ENCODE data around the gene CDK5RAP1.

The CDK5RAP1 gene

GRCh38 chr20:33377366-33377765 lies 24.0 kb downstream of the CDK5RAP1 start:
- FAIRE-seq (no peak), DNase-seq (ENCODE audit: insufficient read length, low spot score) (no peak)
- no peak for TF ChIP-seq POLR2A (IDR thresholded peaks at IDR 0.05; ENCODE audit: low read depth, low read length)

- TF ChIP-seq POLR2A (IDR thresholded peaks at IDR 0.05; ENCODE audit: low read depth, low read length), result no peak
- peak; percentile 23 for FAIRE-seq
- peak; percentile 93 for DNase-seq (ENCODE audit: insufficient read length, low spot score)
These were observed 27.3 kb downstream of the CDK5RAP1 start for GRCh38 chr20:33373735-33374605.

- DNase-seq (ENCODE audit: insufficient read length, low spot score) (no peak), FAIRE-seq (no peak)
- no peak for TF ChIP-seq POLR2A (IDR thresholded peaks at IDR 0.05; ENCODE audit: low read depth, low read length)
These were observed 28.3 kb downstream of the CDK5RAP1 start for GRCh38 chr20:33372993-33373441.

GRCh38 chr20:33370291-33370690 lies 31.0 kb downstream of the CDK5RAP1 start:
- DNase-seq (ENCODE audit: insufficient read length, low spot score) (no peak), FAIRE-seq (no peak)
- no peak for TF ChIP-seq POLR2A (IDR thresholded peaks at IDR 0.05; ENCODE audit: low read depth, low read length)

- FAIRE-seq (no peak), DNase-seq (ENCODE audit: insufficient read length, low spot score) (no peak)
- no peak for TF ChIP-seq POLR2A (IDR thresholded peaks at IDR 0.05; ENCODE audit: low read depth, low read length)
These were observed 38.4 kb downstream of the CDK5RAP1 start for GRCh38 chr20:33362898-33363297.

GRCh38 chr20:33359399-33360261 lies 41.7 kb downstream of the CDK5RAP1 start:
- no peak for FAIRE-seq
- TF ChIP-seq POLR2A (IDR thresholded peaks at IDR 0.05; ENCODE audit: low read depth, low read length), result no peak

GRCh38 chr20:33353013-33353402 lies 48.3 kb downstream of the CDK5RAP1 start:
- no peak for TF ChIP-seq POLR2A (IDR thresholded peaks at IDR 0.05; ENCODE audit: low read depth, low read length)
- FAIRE-seq (no peak), DNase-seq (ENCODE audit: insufficient read length, low spot score) (no peak)

More at GRCh38 chr20:33359399-33360261, 41.7 kb downstream of the CDK5RAP1 start:
- no peak for DNase-seq (ENCODE audit: insufficient read length, low spot score)

GRCh38 chr20:33352258-33353012 lies 48.9 kb downstream of the CDK5RAP1 start:
- no peak for FAIRE-seq
- TF ChIP-seq POLR2A (IDR thresholded peaks at IDR 0.05; ENCODE audit: low read depth, low read length), result no peak
- no peak for DNase-seq (ENCODE audit: insufficient read length, low spot score)

GRCh38 chr20:33351696-33352095 lies 49.6 kb downstream of the CDK5RAP1 start:
- no peak for FAIRE-seq

GRCh38 chr20:33349493-33349892 lies 51.8 kb downstream of the CDK5RAP1 start:
- FAIRE-seq, result no peak
- no peak for TF ChIP-seq POLR2A (IDR thresholded peaks at IDR 0.05; ENCODE audit: low read depth, low read length)
- DNase-seq (ENCODE audit: insufficient read length, low spot score), result no peak

More at GRCh38 chr20:33351696-33352095, 49.6 kb downstream of the CDK5RAP1 start:
- no peak for DNase-seq (ENCODE audit: insufficient read length, low spot score)
- no peak for TF ChIP-seq POLR2A (IDR thresholded peaks at IDR 0.05; ENCODE audit: low read depth, low read length)

- FAIRE-seq (no peak), DNase-seq (ENCODE audit: insufficient read length, low spot score) (no peak)
These were observed 53.0 kb downstream of the CDK5RAP1 start for GRCh38 chr20:33348136-33348937.

GRCh38 chr20:33345342-33345741 lies 56.0 kb downstream of the CDK5RAP1 start:
- FAIRE-seq (no peak), DNase-seq (ENCODE audit: insufficient read length, low spot score) (no peak)
- TF ChIP-seq POLR2A (IDR thresholded peaks at IDR 0.05; ENCODE audit: low read depth, low read length), result no peak

More at GRCh38 chr20:33348136-33348937, 53.0 kb downstream of the CDK5RAP1 start:
- no peak for TF ChIP-seq POLR2A (IDR thresholded peaks at IDR 0.05; ENCODE audit: low read depth, low read length)

GRCh38 chr20:33343521-33343920 lies 57.8 kb downstream of the CDK5RAP1 start:
- FAIRE-seq (no peak), DNase-seq (ENCODE audit: insufficient read length, low spot score) (no peak)

More at GRCh38 chr20:33343521-33343920, 57.8 kb downstream of the CDK5RAP1 start:
- no peak for TF ChIP-seq POLR2A (IDR thresholded peaks at IDR 0.05; ENCODE audit: low read depth, low read length)
